Breast epithelium (tissue), 4 donors: ENCODE measurements around the gene ARHGAP26. TPM values are rescaled to one million over a fixed set of nuclear protein-coding genes. Genes with fewer than 3 reads are reported as not detected.

ENCODE experiments used
- DNase-seq, 2 donors: peaks; one replicate each; pipeline ENCODE4 v3.0.0-alpha.2; 2019; ENCODE audit warnings: low spot score in 2 of 2
- H3K27ac ChIP-seq, 2 donors: fragments of 200-600 bp; sonication (generic) in 1 of 2; one replicate each; pipeline ENCODE4 v1.5.1; 2016 to 2019; ENCODE audit warnings: mild to moderate bottlenecking in 1 of 2
- H3K27me3 ChIP-seq, 2 donors: fragments of 200-600 bp; sonication (generic) in 1 of 2; one replicate each; pipeline versions ENCODE4 v1.5.1 to v1.6.0; 2017 to 2019; ENCODE audit warnings: control low read depth in 1 of 2, mild to moderate bottlenecking in 1 of 2
- H3K36me3 ChIP-seq: fragments of 200-600 bp; one replicate; pipeline ENCODE4 v1.5.1; 2019
- H3K4me1 ChIP-seq, 2 donors: fragments of 200-600 bp; sonication (generic); one replicate each; pipeline ENCODE4 v1.5.1; 2016 to 2019; ENCODE audit warnings: control low read depth in 1 of 2
- H3K4me3 ChIP-seq, 3 donors: fragments of 200-600 bp; sonication (generic); 1 replicate in 2 of 3; 2 replicates in 1 of 3; pipeline ENCODE4 v1.5.1; 2016 to 2019; ENCODE audit warnings: mild to moderate bottlenecking in 3 of 3, moderate library complexity in 2 of 3
- H3K9me3 ChIP-seq, 2 donors: fragments of 200-600 bp; sonication (generic) in 1 of 2; one replicate each; pipeline ENCODE4 v1.5.1; 2016 to 2019; ENCODE audit warnings: control low read depth in 1 of 2
- CTCF ChIP-seq, 3 donors: fragments of 450-650 bp; IDR thresholded peaks; one replicate each; pipeline ENCODE4 v1.5.1; 2016 to 2017; ENCODE audit warnings: antibody characterized with exemption in 3 of 3, mild to moderate bottlenecking in 3 of 3, moderate library complexity in 3 of 3
- POLR2A ChIP-seq: fragments of 450-650 bp; IDR thresholded peaks from one replicate; pipeline ENCODE4 v1.6.1; 2016; ENCODE audit warnings: antibody characterized with exemption, mild to moderate bottlenecking, moderate library complexity
- POLR2AphosphoS5 ChIP-seq, 3 donors: sonication (generic); formaldehyde crosslinking; IDR thresholded peaks; one replicate each; pipeline ENCODE4 v1.6.1; 2017; ENCODE audit warnings: antibody characterized with exemption in 3 of 3
- intact Hi-C: fragments of 100-400 bp; cut with DNase I; formaldehyde crosslinking; loops from one replicate; pipeline ENCODE4 v1.15.1; 2023; ENCODE audit warnings: low total_unique reads
- total RNA-seq, 3 donors: library from RNA; depleted of rRNA; stranded (reverse); fragments of >200 nt; gene quantifications; one replicate each; pipeline ENCODE4 v1.1.0, GENCODE V29; 2016

Gene ARHGAP26
- total RNA-seq, 3 donors from 2014 or later, result 33.1 to 89.0 (median 56.4) TPM

GRCh38 chr5:142806841-142807267 lies 36.7 kb downstream of the ARHGAP26 start:
- Histone ChIP-seq H3K27ac (peak overlapping the region; percentile 13 to 70), H3K4me1 (peaks cover 0 to 13% of the 10 kb centered on the region in 2 donors), H3K4me3 (no peak overlapping the region), H3K27me3 (no peaks in the 10 kb centered on the region), H3K9me3 (no peaks in the 10 kb centered on the region), H3K36me3 (no peaks in the 10 kb centered on the region)
- no peak for DNase-seq
- TF ChIP-seq CTCF (IDR thresholded peaks at IDR 0.05), result no peak
- TF ChIP-seq POLR2AphosphoS5 (IDR thresholded peaks at IDR 0.05), result no peak
- TF ChIP-seq POLR2A, result no peak
- intact Hi-C loops, result no loop called here

- Histone ChIP-seq H3K4me1 (peaks cover 0 to 13% of the 10 kb centered on the region in 2 donors), H3K9me3 (no peaks in the 10 kb centered on the region), H3K27me3 (no peaks in the 10 kb centered on the region), H3K36me3 (no peaks in the 10 kb centered on the region), H3K4me3 (no peak overlapping the region), H3K27ac (peak overlapping the region; percentile 13 to 70)
- intact Hi-C loops, result no loop called here
- DNase-seq, result no peak
- TF ChIP-seq POLR2AphosphoS5 (IDR thresholded peaks at IDR 0.05) (no peak), POLR2A (no peak), CTCF (IDR thresholded peaks at IDR 0.05) (no peak)
Observed at GRCh38 chr5:142807372-142807911, 37.3 kb downstream of the ARHGAP26 start.

- intact Hi-C loops, result no loop called here
- H3K36me3 ChIP-seq, result no peaks in the 10 kb centered on the region
- no peaks in the 10 kb centered on the region for H3K9me3 ChIP-seq
- no peak for TF ChIP-seq POLR2AphosphoS5 (IDR thresholded peaks at IDR 0.05)
- TF ChIP-seq CTCF (IDR thresholded peaks at IDR 0.05), result no peak
- TF ChIP-seq POLR2A, result no peak
- H3K27ac ChIP-seq, result no peak overlapping the region
- H3K27me3 ChIP-seq, result no peaks in the 10 kb centered on the region
- H3K4me3 ChIP-seq, result no peak overlapping the region
- peaks cover 5 to 14% of the 10 kb centered on the region in 2 donors for H3K4me1 ChIP-seq
- no peak for DNase-seq
Observed at GRCh38 chr5:142808878-142809598, 38.9 kb downstream of the ARHGAP26 start.

- TF ChIP-seq CTCF (IDR thresholded peaks at IDR 0.05) (no peak), POLR2A (no peak), POLR2AphosphoS5 (IDR thresholded peaks at IDR 0.05) (no peak)
Observed at GRCh38 chr5:142810081-142810480, 39.9 kb downstream of the ARHGAP26 start.

GRCh38 chr5:142810743-142811290 lies 40.6 kb downstream of the ARHGAP26 start:
- Histone ChIP-seq H3K4me1 (peaks cover 16 to 22% of the 10 kb centered on the region in 2 donors), H3K27ac (peak overlapping the region in 1 of 2 donors; percentile 41)

More at GRCh38 chr5:142810081-142810480, 39.9 kb downstream of the ARHGAP26 start:
- intact Hi-C loops, result no loop called here
- Histone ChIP-seq H3K27me3 (no peaks in the 10 kb centered on the region), H3K4me1 (peaks cover 16 to 22% of the 10 kb centered on the region in 2 donors), H3K36me3 (no peaks in the 10 kb centered on the region), H3K27ac (no peak overlapping the region), H3K9me3 (no peaks in the 10 kb centered on the region), H3K4me3 (no peak overlapping the region)
- no peak for DNase-seq

More at GRCh38 chr5:142810743-142811290, 40.6 kb downstream of the ARHGAP26 start:
- H3K9me3 ChIP-seq, result no peaks in the 10 kb centered on the region
- no peaks in the 10 kb centered on the region for H3K36me3 ChIP-seq
- DNase-seq, result no peak
- TF ChIP-seq POLR2AphosphoS5 (IDR thresholded peaks at IDR 0.05) (no peak), CTCF (IDR thresholded peaks at IDR 0.05) (no peak), POLR2A (no peak)
- intact Hi-C loops, result no loop called here
- H3K4me3 ChIP-seq, result no peak overlapping the region
- no peaks in the 10 kb centered on the region for H3K27me3 ChIP-seq
